PC-3 (cell line): ENCODE data around the gene HACD4.

Experiments
- CTCF ChIP-seq: fragments of 300-600 bp; sonication (generic); conservative IDR thresholded peaks from 2 replicates; pipeline ENCODE4 v1.5.1; 2017; ENCODE audit warnings: antibody characterized with exemption, low read depth, mild to moderate bottlenecking, low read length
- EZH2 ChIP-seq: fragments of 300-600 bp; sonication (generic); IDR thresholded peaks from one replicate; pipeline ENCODE4 v1.6.1; 2017; ENCODE audit warnings: antibody characterized with exemption, mild to moderate bottlenecking, low read length; ENCODE audit not compliant: unreplicated experiment
- EZH2phosphoT487 ChIP-seq: fragments of 300-600 bp; sonication (generic); IDR thresholded peaks from 2 replicates; pipeline ENCODE4 v1.6.1; 2018; ENCODE audit warnings: mild to moderate bottlenecking, antibody characterized with exemption, low read length, borderline replicate concordance

GRCh38 chr9:21001581-21001980 lies 29.9 kb downstream of the HACD4 start:
- TF ChIP-seq CTCF (no peak), EZH2 (no peak), EZH2phosphoT487 (no peak)
